ENCODE results near the gene DCST1. TPM values are rescaled to one million over a fixed set of nuclear protein-coding genes. Genes with fewer than 3 reads are reported as not detected.
A peak's percentile ranks its signal among the peaks of the same experiment; 100 is the strongest.

Gene DCST1
- total RNA-seq, 2 experiments from 2014 or later, result not detected

DNA sequence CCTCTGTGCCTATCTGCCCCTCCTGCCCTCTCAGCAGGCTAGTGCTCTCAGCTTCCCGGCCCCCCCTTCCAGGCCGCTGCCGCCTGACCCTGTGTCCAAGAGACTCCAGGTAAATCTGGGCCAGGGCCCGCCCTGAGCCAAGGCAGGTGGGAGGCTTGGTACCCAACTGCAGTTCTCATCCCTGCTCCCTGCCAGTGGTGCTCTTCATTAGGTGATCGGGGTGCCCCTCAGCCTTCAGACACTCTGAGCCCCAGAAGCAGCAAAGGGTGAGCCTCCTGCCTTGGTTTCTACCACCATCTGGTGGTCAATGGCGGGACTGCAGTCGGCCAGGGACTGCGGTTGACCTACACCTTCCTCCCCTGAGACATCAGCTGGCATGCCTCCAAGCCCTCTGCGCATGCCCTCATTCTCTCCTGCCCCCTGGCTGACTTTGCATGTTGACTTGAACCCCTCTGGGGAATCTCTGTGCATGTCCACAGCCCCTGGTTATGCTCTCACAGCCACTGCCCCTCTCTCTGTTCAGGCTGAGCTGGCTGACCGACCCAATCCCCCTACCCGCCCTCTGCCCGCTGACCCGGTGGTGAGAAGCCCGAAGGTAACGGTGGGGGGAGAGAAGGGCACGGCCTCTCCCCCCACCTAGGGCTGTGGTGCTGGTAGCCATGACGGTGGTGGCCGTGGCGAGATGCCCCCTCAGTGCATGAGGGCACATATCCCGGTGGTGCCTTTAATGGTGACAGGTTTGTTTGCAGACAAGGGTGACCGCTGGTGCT lies 27.9 kb downstream of the DCST1 start:
- Mint-ChIP-seq H3K9me3 (ENCODE audit: insufficient read depth) (no peaks in the 10 kb centered on the region), H3K36me3 (ENCODE audit: low read depth) (peaks cover 18% of the 10 kb centered on the region), H3K27ac (peak overlapping the region; percentile 34), H3K4me3 (no peak overlapping the region), H3K27me3 (ENCODE audit: low read depth) (no peaks in the 10 kb centered on the region), H3K4me1 (ENCODE audit: low read depth) (peaks cover 36% of the 10 kb centered on the region)
- DNase-seq, result peak; percentile 96
- CTCF ChIA-PET, result interaction anchor here (0.6 to 13.8 kb wide), 32 partner anchors 10 to 502 kb away, joined by 3 to 205 read pairs (median 4); partner anchors contain the start of genes ADAM15, CKS1B, EFNA3 and FLAD1
- POLR2A ChIA-PET, result interaction anchor here (0.8 to 1.1 kb wide), 3 partner anchors 16 to 124 kb away, joined by 3 read pairs; no protein-coding TSS in a partner anchor
- ATAC-seq, result peak; percentile 65

DNA sequence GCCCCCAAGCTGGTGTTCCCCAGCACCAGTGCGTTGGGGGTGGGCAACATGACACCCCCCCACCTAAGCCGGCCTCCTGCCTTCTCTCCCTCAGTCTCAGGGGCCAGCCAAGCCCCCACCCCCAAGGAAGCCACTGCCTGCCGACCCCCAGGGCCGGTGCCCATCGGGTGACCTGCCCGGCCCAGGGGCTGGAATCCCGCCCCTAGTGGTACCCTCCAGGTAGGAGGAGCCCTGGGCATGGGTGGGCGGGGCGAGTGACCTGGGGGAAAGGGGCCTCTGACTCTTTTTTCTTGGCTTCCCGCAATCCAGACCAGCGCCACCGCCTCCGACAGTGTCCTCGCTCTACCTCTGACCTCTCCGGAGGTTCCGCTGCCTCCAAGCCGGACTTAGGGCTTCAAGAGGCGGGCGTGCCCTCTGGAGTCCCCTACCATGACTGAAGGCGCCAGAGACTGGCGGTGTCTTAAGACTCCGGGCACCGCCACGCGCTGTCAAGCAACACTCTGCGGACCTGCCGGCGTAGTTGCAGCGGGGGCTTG lies 28.6 kb downstream of the DCST1 start:
- peak overlapping the region; percentile 89 for H3K4me3 Mint-ChIP-seq
- CTCF ChIA-PET, result interaction anchor here (0.6 to 13.8 kb wide), 32 partner anchors 9 to 502 kb away, joined by 3 to 205 read pairs (median 6); partner anchors contain the start of genes ADAM15, CKS1B, EFNA3 and FLAD1
- no peak for DNase-seq
- POLR2A ChIA-PET, result interaction anchor here (0.8 to 0.9 kb wide), 2 partner anchors 17 to 46 kb away, joined by 3 read pairs; no protein-coding TSS in a partner anchor
- no peaks in the 10 kb centered on the region for H3K27me3 Mint-ChIP-seq (ENCODE audit: low read depth)
- H3K36me3 Mint-ChIP-seq (ENCODE audit: low read depth), result peaks cover 22% of the 10 kb centered on the region
- H3K27ac Mint-ChIP-seq, result no peak overlapping the region
- H3K9me3 Mint-ChIP-seq (ENCODE audit: insufficient read depth), result no peaks in the 10 kb centered on the region
- H3K4me1 Mint-ChIP-seq (ENCODE audit: low read depth), result peaks cover 41% of the 10 kb centered on the region
- ATAC-seq, result no peak

DNA sequence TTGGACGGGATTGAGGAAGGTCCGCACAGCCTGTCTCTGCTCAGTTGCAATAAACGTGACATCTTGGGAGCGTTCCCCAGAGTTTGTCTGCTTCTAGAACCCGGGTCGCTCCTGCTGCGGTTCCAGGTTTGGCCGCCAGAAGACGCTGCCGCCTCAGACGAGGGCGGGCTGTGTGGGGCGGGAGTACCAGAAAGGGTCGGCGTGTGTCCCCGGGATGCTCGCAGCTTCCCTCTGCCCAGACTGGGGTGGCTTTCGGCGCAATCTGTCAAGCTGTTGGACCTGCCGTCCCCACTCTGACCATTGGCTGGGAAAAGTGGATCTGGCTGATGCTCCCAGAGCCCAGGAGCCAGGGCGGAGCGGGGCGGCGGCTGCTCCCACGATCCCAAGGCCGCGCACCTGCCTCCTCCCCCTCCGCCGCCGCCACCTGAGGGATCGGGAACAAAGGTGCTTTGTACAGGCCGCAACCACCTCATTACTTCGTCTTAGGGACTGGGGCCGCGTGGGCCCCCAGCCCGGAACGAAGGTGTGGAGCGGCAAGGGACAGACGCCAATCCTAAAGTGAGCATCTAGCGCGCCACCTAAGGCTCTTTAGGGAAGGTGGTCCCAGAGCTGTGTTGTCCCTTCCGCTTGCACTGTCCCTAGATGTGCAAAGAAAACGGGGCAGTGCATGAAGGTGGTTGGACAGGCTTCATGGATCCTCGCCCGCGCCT lies 29.2 kb downstream of the DCST1 start:
- H3K27ac Mint-ChIP-seq, result no peak overlapping the region

DNA sequence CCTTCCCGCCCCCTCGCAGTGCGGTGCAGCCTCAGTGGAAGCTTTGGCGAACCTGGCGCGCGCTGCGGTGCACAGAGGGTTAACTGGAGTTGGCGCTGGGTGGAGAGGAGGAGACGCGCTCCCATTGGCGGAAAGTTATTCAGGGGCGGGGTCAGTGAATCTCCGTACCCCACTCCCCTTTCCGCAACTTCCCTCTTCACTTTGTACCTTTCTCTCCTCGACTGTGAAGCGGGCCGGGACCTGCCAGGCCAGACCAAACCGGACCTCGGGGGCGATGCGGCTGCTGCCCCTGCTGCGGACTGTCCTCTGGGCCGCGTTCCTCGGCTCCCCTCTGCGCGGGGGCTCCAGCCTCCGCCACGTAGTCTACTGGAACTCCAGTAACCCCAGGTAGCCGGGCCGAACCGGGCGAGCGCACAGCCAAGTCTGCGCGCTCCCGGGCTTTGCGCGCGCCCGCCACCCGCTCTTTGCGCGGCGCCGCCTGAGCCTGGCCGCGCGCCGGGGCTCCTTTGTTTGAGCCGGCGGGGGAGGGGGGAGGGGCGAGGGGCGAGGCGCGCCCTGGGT lies 30.0 kb downstream of the DCST1 start, which contains the start of gene EFNA4:
TSS of gene EFNA4 (plus strand) at position 191 of the 561 bp plus-strand sequence. CDS start at position 275, 84 bp downstream.
- no peaks in the 10 kb centered on the region for H3K9me3 Mint-ChIP-seq (ENCODE audit: insufficient read depth)
- H3K4me1 Mint-ChIP-seq (ENCODE audit: low read depth), result peaks cover 41% of the 10 kb centered on the region
- ChIA-PET POLR2A (interaction anchor here (0.6 kb wide), 1 partner anchor 28 kb away, joined by 3 read pairs; no protein-coding TSS in a partner anchor), CTCF (interaction anchor here (0.8 to 13.8 kb wide), 9 partner anchors 12 to 503 kb away, joined by 3 to 205 read pairs (median 14); partner anchors contain the start of genes ADAM15, EFNA3, FLAD1 and KRTCAP2)
- peak; percentile 85 for ATAC-seq
- H3K27ac Mint-ChIP-seq, result peak within 1 kb of the TSS; percentile 51
- H3K4me3 Mint-ChIP-seq, result peak within 1 kb of the TSS; percentile 89
- H3K27me3 Mint-ChIP-seq (ENCODE audit: low read depth), result no peaks in the 10 kb centered on the region
- peak; percentile 90 for DNase-seq
- peaks cover 15% of the 10 kb centered on the region for H3K36me3 Mint-ChIP-seq (ENCODE audit: low read depth)

More for the DNA sequence above, 29.2 kb downstream of the DCST1 start:
- H3K4me3 Mint-ChIP-seq, result peak overlapping the region; percentile 89
- POLR2A ChIA-PET, result interaction anchor here (0.6 kb wide), 1 partner anchor 29 kb away, joined by 3 read pairs; no protein-coding TSS in a partner anchor
- peak; percentile 88 for DNase-seq
- ATAC-seq, result peak; percentile 48
- CTCF ChIA-PET, result interaction anchor here (0.8 to 13.8 kb wide), 10 partner anchors 11 to 503 kb away, joined by 3 to 205 read pairs (median 16); partner anchors contain the start of genes ADAM15, EFNA3, FLAD1 and KRTCAP2
- no peaks in the 10 kb centered on the region for H3K9me3 Mint-ChIP-seq (ENCODE audit: insufficient read depth)
- peaks cover 18% of the 10 kb centered on the region for H3K36me3 Mint-ChIP-seq (ENCODE audit: low read depth)
- H3K4me1 Mint-ChIP-seq (ENCODE audit: low read depth), result peaks cover 41% of the 10 kb centered on the region
- H3K27me3 Mint-ChIP-seq (ENCODE audit: low read depth), result no peaks in the 10 kb centered on the region

DNA sequence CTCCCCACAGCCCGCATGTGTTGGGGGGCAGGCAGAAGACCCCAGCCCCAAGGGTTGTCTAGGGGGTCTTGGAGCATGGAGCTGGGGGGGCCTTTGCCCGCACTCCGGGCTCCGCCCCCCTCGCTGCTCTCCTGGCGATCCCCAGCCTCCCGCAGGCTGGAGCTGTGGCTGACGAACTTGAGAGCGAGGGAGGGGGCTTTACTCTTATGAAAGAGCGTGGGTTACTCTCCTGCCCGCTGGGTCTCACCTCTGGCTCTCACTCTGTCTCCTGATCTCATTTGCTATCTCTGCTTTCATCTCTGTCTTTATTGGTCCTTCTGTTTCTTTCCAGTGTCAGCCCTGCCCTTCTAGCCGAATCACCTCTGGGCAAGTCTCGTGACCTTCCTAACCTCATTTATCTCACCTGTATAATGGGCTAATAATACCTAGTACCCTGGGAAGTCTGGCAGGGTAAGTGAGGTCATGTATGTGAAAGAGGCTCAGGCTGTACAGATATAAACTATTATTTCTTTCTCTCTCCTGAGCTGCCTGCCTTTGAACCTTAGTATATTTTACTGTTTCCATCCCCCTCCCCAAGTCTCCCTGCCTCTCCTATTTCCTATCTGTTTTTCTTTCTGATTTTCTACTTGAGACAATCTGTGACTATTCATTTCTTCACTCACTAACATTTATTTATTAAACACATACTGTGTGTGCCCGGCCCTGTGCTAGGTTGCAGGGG lies 30.6 kb downstream of the DCST1 start:
- ChIA-PET CTCF (interaction anchor here (0.8 to 10.3 kb wide), 10 partner anchors 11 to 505 kb away, joined by 3 to 201 read pairs (median 4); partner anchors contain the start of genes ADAM15 and KRTCAP2), POLR2A (interaction anchor here (0.8 kb wide), 1 partner anchor 109 kb away, joined by 3 read pairs; no protein-coding TSS in a partner anchor)
- no peaks in the 10 kb centered on the region for H3K9me3 Mint-ChIP-seq (ENCODE audit: insufficient read depth)
- peak overlapping the region; percentile 89 for H3K4me3 Mint-ChIP-seq
- peaks cover 15% of the 10 kb centered on the region for H3K36me3 Mint-ChIP-seq (ENCODE audit: low read depth)
- DNase-seq (no peak), ATAC-seq (peak; percentile 8)
- no peaks in the 10 kb centered on the region for H3K27me3 Mint-ChIP-seq (ENCODE audit: low read depth)
- peaks cover 41% of the 10 kb centered on the region for H3K4me1 Mint-ChIP-seq (ENCODE audit: low read depth)
- H3K27ac Mint-ChIP-seq, result no peak overlapping the region

DNA sequence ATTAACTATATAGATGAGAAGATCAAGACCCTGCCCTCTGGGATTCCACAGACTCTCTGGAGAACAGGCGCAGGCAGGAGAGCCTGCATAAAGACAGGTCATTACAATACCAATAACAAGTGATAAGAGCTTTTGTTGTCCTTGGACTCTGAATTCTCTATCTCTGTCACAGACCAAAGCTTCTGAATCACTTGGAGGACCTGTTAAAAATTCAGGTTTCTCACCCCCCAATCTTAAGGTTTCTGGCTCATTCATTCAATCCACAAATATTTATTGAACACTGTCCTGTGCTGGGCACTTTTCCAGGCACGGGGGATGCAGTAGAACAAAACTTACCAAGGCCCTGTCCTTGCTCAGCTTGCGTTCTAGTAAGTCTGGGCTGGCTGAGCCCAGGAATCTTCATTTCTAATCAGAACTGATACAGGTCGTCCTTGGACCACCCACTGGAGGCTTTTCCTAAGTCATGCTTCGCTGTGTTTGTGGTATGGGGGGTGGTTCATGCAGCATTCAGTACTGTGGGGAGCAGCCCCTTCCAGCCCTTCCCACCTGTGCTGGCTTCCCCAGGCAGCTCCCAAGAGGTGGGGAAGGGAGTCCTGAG lies 31.3 kb downstream of the DCST1 start:
- peaks cover 41% of the 10 kb centered on the region for H3K4me1 Mint-ChIP-seq (ENCODE audit: low read depth)
- no peaks in the 10 kb centered on the region for H3K9me3 Mint-ChIP-seq (ENCODE audit: insufficient read depth)
- peaks cover 15% of the 10 kb centered on the region for H3K36me3 Mint-ChIP-seq (ENCODE audit: low read depth)
- DNase-seq, result no peak
- ChIA-PET POLR2A (interaction anchor here (0.8 kb wide), 1 partner anchor 110 kb away, joined by 3 read pairs; no protein-coding TSS in a partner anchor), CTCF (interaction anchor here (0.8 to 10.3 kb wide), 10 partner anchors 11 to 505 kb away, joined by 3 to 201 read pairs (median 4); partner anchors contain the start of genes ADAM15 and KRTCAP2)
- ATAC-seq, result no peak
- no peaks in the 10 kb centered on the region for H3K27me3 Mint-ChIP-seq (ENCODE audit: low read depth)
- H3K27ac Mint-ChIP-seq, result no peak overlapping the region
- peak overlapping the region; percentile 89 for H3K4me3 Mint-ChIP-seq

DNA sequence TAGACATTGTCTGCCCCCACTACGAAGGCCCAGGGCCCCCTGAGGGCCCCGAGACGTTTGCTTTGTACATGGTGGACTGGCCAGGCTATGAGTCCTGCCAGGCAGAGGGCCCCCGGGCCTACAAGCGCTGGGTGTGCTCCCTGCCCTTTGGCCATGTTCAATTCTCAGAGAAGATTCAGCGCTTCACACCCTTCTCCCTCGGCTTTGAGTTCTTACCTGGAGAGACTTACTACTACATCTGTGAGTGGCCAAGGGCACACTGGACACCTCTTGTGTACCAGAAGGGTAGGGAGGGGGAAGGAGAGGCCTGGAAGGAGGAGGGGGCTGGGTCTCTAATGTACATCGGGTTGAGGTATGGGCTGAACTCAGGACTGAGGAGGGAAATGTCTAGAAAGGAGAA lies 33.2 kb downstream of the DCST1 start:
- ChIA-PET CTCF (interaction anchor here (0.9 to 10.4 kb wide), 5 partner anchors 10 to 106 kb away, joined by 3 to 201 read pairs (median 8); partner anchors contain the start of gene KRTCAP2), POLR2A (interaction anchor here (0.6 kb wide), 1 partner anchor 48 kb away, joined by 3 read pairs; no protein-coding TSS in a partner anchor)
- H3K9me3 Mint-ChIP-seq (ENCODE audit: insufficient read depth), result no peaks in the 10 kb centered on the region
- H3K4me3 Mint-ChIP-seq, result no peak overlapping the region
- peaks cover 2% of the 10 kb centered on the region for H3K27me3 Mint-ChIP-seq (ENCODE audit: low read depth)
- peaks cover 13% of the 10 kb centered on the region for H3K36me3 Mint-ChIP-seq (ENCODE audit: low read depth)
- H3K27ac Mint-ChIP-seq, result no peak overlapping the region
- peaks cover 47% of the 10 kb centered on the region for H3K4me1 Mint-ChIP-seq (ENCODE audit: low read depth)
- ATAC-seq (no peak), DNase-seq (no peak)

DNA sequence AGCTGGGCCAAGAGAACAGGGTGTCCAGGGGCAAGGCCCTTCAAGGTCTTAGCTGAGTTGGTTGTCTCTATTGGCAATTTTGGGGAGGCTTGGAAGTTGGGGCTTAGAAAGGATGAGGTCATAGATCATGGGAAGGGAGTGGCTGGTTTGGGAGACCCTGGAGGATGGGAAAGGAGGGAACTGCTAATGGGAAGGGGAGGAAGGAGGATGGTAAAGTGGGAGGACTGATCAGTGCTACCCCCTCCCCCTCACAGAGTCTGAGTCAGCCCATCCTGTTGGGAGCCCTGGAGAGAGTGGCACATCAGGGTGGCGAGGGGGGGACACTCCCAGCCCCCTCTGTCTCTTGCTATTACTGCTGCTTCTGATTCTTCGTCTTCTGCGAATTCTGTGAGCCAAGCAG lies 35.0 kb downstream of the DCST1 start:
- Mint-ChIP-seq H3K27ac (no peak overlapping the region), H3K9me3 (ENCODE audit: insufficient read depth) (no peaks in the 10 kb centered on the region), H3K4me1 (ENCODE audit: low read depth) (peaks cover 51% of the 10 kb centered on the region), H3K36me3 (ENCODE audit: low read depth) (peaks cover 13% of the 10 kb centered on the region), H3K4me3 (no peak overlapping the region), H3K27me3 (ENCODE audit: low read depth) (peaks cover 7% of the 10 kb centered on the region)
- DNase-seq (no peak), ATAC-seq (no peak)
- CTCF ChIA-PET, result interaction anchor here (0.8 to 10.4 kb wide), 4 partner anchors 16 to 104 kb away, joined by 3 to 112 read pairs (median 8); partner anchors contain the start of gene KRTCAP2
- POLR2A ChIA-PET, result interaction anchor here (0.6 kb wide), 1 partner anchor 95 kb away, joined by 3 read pairs; no protein-coding TSS in a partner anchor

DNA sequence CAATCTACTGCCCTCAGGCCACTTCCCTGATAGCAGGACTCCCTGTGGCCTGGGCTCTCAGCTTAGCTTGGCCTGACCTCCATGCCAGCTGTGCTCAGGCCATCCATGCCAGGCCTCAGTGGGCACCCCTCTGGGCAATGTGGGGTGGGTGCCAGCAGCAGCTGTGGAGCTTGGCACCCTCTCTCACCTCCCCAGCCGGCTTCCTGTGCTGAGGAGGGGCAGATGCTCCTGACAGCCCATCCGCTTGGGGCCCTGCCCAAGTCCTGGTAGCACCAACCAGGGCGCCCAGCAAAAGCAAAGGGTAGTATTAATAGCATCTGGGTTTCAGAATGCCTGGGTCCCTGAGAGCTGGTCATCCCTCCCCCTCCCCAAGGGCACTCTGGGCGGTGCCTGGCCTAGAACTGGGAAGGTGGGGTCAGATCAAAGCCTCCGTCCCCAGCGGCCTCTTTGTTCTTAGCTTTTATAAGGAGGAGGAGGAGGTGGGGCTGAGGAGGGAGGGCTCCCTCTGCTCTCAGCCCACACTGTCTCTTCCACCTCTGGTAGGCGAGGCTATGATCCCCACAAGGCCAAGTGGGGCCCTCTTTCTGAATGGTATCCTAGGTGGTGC lies 36.0 kb downstream of the DCST1 start:
- H3K4me1 Mint-ChIP-seq (ENCODE audit: low read depth), result peaks cover 54% of the 10 kb centered on the region
- peaks cover 7% of the 10 kb centered on the region for H3K27me3 Mint-ChIP-seq (ENCODE audit: low read depth)
- H3K36me3 Mint-ChIP-seq (ENCODE audit: low read depth), result peaks cover 13% of the 10 kb centered on the region
- ChIA-PET POLR2A (no interaction called here), CTCF (interaction anchor here (1.1 to 10.4 kb wide), 5 partner anchors 8 to 103 kb away, joined by 4 to 112 read pairs (median 7); partner anchors contain the start of gene KRTCAP2)
- DNase-seq, result no peak
- no peaks in the 10 kb centered on the region for H3K9me3 Mint-ChIP-seq (ENCODE audit: insufficient read depth)
- H3K27ac Mint-ChIP-seq, result no peak overlapping the region
- no peak overlapping the region for H3K4me3 Mint-ChIP-seq
- no peak for ATAC-seq
